NCI-H345 treated with DMSO at 0.1 percent for 48 hours (cell line): ENCODE measurements around the gene STC2.
"Not testable (repeated sequence)": the region's sequence is repeated elsewhere in the genome, so short reads cannot be mapped to it uniquely, and the experiment has no call there.

Source experiments
- DNase-seq: peaks from one replicate; lab custom pipeline; 2025; ENCODE audit not compliant: unreplicated experiment; lab: John Stamatoyannopoulos, UW

The STC2 gene

GRCh38 chr5:173296737-173297676 lies 31.2 kb downstream of the STC2 start:
- DNase-seq, result no peak

GRCh38 chr5:173295796-173296195 lies 32.4 kb downstream of the STC2 start:
- no peak for DNase-seq

GRCh38 chr5:173294673-173295320 lies 33.4 kb downstream of the STC2 start:
- DNase-seq, result no peak

- DNase-seq, result peak; percentile 80
Measured at GRCh38 chr5:173293817-173294672, 34.2 kb downstream of the STC2 start.

GRCh38 chr5:173291722-173292658 lies 36.2 kb downstream of the STC2 start:
- DNase-seq, result peak; percentile 46

GRCh38 chr5:173290477-173291131 lies 37.6 kb downstream of the STC2 start:
- no peak for DNase-seq

GRCh38 chr5:173289372-173289771 lies 38.8 kb downstream of the STC2 start:
- no peak for DNase-seq

- no peak for DNase-seq
Measured at GRCh38 chr5:173288632-173289031, 39.6 kb downstream of the STC2 start.

GRCh38 chr5:173287086-173287485 lies 41.1 kb downstream of the STC2 start:
- no peak for DNase-seq

GRCh38 chr5:173284343-173284958 lies 43.8 kb downstream of the STC2 start:
- DNase-seq, result not testable (repeated sequence)

- peak; percentile 43 for DNase-seq
Measured at GRCh38 chr5:173283318-173284288, 44.6 kb downstream of the STC2 start.

- DNase-seq, result no peak
Measured at GRCh38 chr5:173282916-173283315, 45.3 kb downstream of the STC2 start.

- DNase-seq, result no peak
Measured at GRCh38 chr5:173281910-173282309, 46.3 kb downstream of the STC2 start.

GRCh38 chr5:173279166-173279565 lies 49.0 kb downstream of the STC2 start:
- DNase-seq, result no peak

- DNase-seq, result no peak
Measured at GRCh38 chr5:173278641-173279040, 49.6 kb downstream of the STC2 start.

- DNase-seq, result no peak
Measured at GRCh38 chr5:173278172-173278571, 50.0 kb downstream of the STC2 start.

GRCh38 chr5:173274771-173275170 lies 53.4 kb downstream of the STC2 start:
- DNase-seq, result no peak

- no peak for DNase-seq
Measured at GRCh38 chr5:173271419-173271818, 56.8 kb downstream of the STC2 start.
